DMS153 (cell line): ENCODE results near the gene POM121.
"Not testable (repeated sequence)": the region's sequence is repeated elsewhere in the genome, so short reads cannot be mapped to it uniquely, and the experiment has no call there.

Experiments used
- DNase-seq: peaks from one replicate; lab custom pipeline; 2025; lab: John Stamatoyannopoulos, UW

POM121 gene

GRCh38 chr7:72949686-72950085, 24.8 kb downstream of the POM121 start:
- not testable (repeated sequence) for DNase-seq

- not testable (repeated sequence) for DNase-seq
Measured at GRCh38 chr7:72950432-72950831, 25.5 kb downstream of the POM121 start.

DNA sequence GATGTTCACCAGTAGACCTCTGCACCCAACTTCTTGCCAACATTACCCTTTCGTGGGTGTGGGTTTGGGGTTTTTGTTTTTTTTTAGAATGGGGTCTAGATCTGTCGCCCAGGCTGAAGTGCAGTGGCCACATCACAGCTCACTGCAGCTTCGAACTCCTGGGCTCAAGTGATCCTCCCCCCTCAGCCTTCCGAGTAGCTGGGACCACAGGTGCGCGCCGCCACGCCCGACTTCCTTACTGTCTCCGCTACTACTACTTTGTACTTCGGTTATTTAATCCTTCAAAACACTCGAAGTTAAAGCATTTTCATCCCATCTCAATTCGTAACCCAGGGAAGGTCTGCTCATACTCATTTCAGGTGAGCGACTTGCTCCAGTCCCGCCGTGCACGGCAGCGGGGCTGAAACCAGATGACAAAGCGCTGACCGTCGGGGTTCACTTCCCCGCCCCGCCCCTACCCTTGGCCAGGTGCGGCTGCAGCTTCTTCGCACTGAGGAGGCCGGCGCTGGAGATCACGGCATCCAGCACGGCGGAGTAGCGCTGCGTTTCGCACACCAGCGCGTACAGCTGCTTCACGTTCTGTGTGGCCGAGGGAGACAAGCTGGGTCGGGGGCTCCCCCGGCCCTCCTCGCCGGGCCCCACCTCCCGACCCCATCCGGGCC, 29.1 kb downstream of the POM121 start:
- DNase-seq = not testable (repeated sequence)

DNA sequence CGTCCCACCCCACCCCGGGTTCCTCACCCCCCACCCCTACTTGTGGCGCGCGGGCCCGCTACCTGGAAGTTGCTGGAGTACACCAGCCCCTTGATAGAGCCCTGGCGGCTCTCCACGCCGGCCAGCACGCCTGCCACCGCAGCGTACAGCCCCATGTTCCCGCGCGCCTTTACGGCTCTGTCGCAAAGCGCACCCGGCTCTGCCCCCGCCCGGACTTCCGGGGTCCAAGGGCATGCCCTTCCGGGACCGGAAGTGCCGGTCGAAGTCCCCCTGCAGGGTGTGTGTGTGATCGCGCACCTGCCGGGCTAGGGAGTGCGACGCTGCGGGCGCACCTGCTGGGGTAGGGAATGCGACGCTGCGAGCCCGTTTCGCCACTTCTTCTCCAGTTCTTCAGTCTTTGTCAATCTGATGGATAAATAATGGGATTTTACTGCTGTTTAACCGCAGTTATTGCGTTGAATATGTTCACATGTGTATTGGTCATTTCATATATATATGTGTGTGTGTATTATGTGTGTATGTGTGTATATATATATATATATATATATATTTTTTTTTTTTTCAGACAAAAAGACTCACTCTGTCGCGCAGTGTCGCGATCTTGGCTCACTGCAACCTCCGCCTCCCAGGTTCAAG, 29.8 kb downstream of the POM121 start:
- not testable (repeated sequence) for DNase-seq

DNA sequence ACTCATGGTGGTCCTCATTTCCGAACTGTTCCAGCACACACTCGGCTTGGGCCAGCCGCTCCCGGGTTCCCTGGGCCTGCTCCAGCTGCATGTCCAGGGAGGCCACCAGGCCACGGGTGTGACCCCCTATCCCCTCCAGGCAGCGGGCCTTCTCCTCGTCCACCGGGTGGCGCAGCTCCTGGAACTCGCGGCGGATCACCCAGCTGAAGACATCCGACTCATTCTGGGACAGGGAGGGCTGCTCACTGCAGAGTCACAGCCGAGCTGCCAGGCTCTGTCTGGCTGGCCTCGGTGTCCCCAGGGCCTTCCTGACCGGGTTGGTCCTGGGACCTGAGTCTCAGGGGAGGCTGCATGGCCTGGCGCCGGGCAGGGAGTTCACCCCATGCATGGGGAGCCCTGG, 35.1 kb downstream of the POM121 start:
- not testable (repeated sequence) for DNase-seq

GRCh38 chr7:72960626-72961345, 35.9 kb downstream of the POM121 start:
- DNase-seq = not testable (repeated sequence)

GRCh38 chr7:72961346-72961650, 36.4 kb downstream of the POM121 start:
- not testable (repeated sequence) for DNase-seq

GRCh38 chr7:72963056-72963455, 38.2 kb downstream of the POM121 start:
- DNase-seq = not testable (repeated sequence)

- DNase-seq = not testable (repeated sequence)
Measured at GRCh38 chr7:72965186-72965975, 40.5 kb downstream of the POM121 start.

DNA sequence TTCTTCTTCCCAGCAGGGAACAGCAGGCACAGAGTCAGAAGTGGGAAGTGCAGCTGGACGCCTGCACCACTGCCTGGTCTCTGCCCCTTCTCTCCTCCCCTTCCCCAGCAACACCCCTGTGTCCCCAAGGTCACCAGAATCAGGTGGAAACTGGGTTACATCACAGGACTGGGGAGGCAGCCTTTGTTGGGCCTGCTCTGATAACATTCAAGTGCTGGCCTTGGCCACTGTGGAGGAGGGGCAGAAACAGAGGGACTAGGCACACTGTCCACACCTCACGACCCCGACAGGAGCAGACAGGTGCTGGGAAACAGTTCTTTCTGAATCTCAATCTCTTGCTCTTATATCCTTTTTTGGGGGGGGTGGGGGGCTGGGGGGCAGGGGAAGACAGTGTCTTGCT, 42.0 kb downstream of the POM121 start:
- DNase-seq = not testable (repeated sequence)

DNA sequence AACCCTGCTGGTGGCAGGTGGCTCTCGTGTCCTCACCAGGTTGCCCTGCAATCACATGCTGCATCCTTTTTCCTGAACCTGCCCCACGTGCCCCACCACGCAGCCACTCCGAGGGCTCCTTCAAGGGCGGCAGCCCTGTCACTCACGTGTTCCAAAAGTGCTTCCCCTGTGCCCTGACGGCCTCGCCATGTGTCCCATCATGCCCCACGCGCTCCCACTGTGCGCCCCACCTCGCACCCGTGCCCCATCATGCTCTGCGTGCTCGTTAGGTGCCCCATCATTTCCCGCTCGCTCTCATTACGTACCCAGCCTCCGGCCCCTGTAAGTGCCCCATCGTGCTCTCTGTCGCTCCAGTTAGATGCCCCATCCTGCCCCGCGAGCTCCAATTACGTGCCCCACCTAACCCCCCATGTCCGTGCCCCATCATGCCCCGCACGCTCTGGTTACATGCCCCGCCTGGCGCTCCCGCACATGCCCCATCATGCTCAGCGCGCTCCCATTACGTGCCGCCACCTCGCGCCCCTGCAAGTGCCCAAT, 44.2 kb downstream of the POM121 start, which contains the start of gene TRIM74:
Gene TRIM74, minus strand, starts transcription at position 487 of the 537 bp plus-strand sequence. CDS start 3,309 bp downstream, outside the sequence.
- not testable (repeated sequence) for DNase-seq

GRCh38 chr7:72969688-72970087, 44.8 kb downstream of the POM121 start:
- not testable (repeated sequence) for DNase-seq

DNA sequence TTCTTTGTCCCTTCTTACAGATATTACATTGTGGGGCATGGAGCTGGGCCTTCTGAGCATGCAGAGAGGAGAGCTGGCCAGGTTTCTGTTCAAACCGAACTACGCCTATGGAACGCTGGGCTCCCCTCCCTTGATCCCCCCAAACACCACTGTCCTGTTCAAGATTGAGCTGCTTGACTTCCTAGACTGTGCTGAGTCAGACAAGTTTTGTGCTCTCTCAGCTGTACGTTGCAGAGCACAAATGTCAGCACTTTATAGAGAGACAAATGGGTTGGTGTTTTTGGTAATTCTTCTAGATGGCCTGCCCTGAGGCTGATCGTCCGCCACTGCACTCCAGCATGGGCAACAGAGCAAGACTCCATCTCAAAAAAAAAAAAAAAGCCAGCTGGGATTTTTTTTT, 46.6 kb downstream of the POM121 start:
- not testable (repeated sequence) for DNase-seq

- not testable (repeated sequence) for DNase-seq
Measured at GRCh38 chr7:72974781-72975180, 49.9 kb downstream of the POM121 start.

DNA sequence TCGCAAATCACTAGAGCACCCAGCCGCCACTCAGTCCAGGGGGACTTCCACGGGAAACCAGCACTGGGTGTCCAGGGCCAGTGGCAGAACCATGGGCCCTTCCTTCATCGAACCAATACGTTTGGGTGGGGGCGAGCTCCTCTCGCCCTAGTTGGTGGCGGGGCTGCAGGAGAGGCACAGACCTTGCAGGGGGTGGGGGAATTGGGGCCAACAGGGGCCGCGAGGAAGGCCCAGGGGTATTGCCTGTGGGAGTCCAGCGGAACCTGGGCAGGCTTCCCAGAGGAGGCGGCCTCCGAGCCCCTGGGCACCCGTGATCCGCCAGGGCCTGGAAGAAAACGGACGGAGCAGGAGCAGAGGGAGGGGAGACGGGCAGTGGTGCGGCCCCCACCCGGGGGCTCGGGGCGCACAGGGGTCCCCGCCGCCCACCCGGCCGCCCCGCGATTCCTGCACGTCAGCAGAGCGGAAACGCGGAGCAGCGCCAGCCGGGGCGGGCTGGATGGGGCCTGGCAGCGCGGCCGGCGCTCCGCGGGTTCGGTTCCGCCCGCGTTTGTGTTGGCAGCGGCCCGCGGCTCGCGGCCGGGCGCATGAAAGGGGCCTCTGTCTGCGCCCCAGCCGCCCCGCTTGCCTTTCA, 50.9 kb downstream of the POM121 start:
- not testable (repeated sequence) for DNase-seq

GRCh38 chr7:72976434-72976833, 51.5 kb downstream of the POM121 start:
- not testable (repeated sequence) for DNase-seq

DNA sequence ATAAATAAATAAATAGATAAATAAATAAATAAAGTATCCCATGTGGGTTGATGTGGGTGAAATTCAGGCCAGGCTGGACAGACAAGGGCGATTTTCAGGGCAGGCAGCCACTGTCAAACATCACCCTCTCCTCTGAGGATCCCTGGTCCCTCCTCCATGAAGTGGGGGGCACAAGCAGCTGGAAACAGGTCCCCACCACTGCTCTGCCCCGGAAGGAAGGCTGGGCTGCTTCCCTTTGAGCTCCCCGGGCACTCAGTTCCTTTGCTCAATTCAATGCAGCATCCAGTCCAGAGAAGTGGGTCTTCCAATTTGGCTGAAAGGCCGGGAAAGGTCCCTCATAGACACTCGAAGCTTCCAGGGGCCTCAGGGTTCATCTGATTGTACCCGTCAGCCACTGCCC, 55.5 kb downstream of the POM121 start:
- not testable (repeated sequence) for DNase-seq

DNA sequence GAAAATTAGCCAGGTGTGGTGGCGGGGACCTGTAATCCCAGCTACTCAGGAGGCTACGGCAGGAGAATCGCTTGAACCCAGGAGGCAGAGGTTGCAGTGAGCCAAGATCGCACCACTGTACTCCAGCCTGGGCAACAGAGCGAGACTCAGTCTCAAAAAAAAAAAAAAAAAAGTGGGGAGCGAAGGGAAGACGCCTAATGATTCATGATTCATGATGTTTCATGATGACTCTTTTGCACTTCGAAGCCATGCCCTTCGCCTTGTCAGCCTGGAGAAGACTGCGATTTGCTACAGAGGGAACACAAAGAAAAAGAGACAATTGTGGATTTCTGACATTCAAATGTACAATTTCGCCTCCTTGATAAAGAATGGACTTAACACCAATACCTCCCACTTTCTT, 57.2 kb downstream of the POM121 start:
- not testable (repeated sequence) for DNase-seq

DNA sequence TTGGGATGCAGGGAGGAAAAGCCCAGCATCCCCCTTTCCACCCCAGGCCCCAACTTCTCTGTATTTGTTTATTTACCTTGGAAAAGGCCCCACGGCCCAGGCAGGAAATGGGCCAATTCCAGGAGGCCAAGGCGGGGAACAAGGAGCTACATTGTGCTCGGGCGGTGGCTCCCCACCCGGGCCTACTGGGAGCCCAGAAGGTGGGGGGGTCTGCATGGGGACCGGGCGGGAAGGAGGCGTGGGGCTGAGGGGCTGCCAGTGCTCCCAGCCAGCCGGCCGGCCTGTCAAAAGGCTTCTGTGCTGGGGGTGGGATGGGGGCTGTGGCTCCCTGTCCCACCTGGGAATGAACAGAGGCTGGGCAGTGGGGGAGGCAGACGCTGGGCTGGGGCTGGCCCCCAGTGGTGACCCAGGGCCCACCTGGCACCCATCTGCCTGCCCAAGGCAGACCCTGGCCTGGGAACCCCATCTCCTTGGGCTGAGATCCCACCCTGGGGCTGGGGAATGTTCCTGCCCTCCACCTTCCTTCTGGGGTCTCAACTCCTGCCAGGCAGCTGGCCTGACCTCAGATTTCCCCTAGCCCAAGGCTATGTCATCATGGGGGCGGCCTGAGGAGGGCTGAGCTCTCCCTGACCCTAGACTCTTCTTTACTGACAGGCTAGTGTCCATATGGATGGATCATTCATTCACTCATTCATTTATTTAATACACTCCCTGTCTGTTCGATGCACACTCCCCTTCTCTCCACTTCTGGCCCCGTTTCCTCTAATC, 65.4 kb downstream of the POM121 start:
- DNase-seq = not testable (repeated sequence)

DNA sequence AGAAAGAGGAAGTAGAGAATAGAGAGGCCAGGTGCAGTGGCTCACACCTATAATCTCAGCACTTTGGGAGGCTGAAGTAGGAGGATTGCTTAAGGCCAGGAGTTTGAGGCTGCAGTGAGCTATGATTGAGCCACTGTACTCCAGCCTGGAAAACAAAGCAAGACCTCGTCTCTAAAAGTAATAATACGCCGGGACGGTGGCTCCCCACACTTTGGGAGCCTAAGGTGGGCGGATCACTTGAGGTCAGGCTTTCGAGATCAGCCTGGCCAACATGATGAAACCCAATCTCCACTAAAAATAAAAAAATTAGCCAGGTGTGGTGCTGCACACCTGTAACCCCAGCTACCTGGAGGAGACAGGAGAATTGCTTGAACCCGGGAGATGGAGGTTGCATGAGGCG, 70.6 kb downstream of the POM121 start:
- DNase-seq = not testable (repeated sequence)

DNA sequence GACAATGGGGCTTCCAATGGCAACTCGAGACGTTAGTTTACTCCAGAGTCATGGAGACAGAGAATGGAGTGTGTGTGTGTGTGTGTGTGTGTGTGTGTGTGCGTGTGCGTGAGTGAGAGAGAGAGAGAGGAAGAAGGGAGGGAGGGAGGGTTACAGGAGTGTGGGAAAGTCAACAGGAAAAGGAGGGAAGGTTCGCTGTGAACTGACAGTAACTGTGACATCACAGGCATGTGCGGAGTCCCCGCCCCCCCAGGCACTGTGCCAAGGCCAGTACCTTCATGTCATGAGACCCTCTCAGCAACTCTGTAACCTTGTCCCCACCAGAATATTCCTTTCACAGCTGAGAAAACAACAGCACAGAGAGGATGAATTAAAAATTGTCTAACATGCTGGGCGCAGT, 72.6 kb downstream of the POM121 start:
- not testable (repeated sequence) for DNase-seq
